ENCODE data around the gene BRI3BP. TPM values are rescaled to one million over a fixed set of nuclear protein-coding genes. Genes with fewer than 3 reads are reported as not detected.
A peak's percentile ranks its signal among the peaks of the same experiment; 100 is the strongest.
"Not testable (repeated sequence)": the region's sequence is repeated elsewhere in the genome, so short reads cannot be mapped to it uniquely, and the experiment has no call there.

The BRI3BP gene
- total RNA-seq, 4 donors from 2014 or later = 3.8 to 11.1 (median 7.7) TPM

GRCh38 chr12:125061229-125061628 is 67.8 kb downstream of the BRI3BP start:
- H3K27me3 ChIP-seq = no peaks in the 10 kb centered on the region
- H3K4me1 ChIP-seq = peaks cover 6% of the 10 kb centered on the region in 2 donors
- H3K4me3 ChIP-seq (replicated peaks in 1 of 3) = no peak overlapping the region
- no peak overlapping the region for H3K27ac ChIP-seq
- intact Hi-C loops (cut with DNase I) = no loop called here
- no peak for DNase-seq
- no peak for TF ChIP-seq CTCF (IDR thresholded peaks at IDR 0.05)
- no peak for TF ChIP-seq POLR2A (IDR thresholded peaks at IDR 0.05)
- no peaks in the 10 kb centered on the region for H3K9me3 ChIP-seq
- no peaks in the 10 kb centered on the region for H3K36me3 ChIP-seq
- WGBS, 2 donors = 93 to 98% methylated on average over 3 of the region's 3 CpGs

GRCh38 chr12:125063522-125063921 is 70.1 kb downstream of the BRI3BP start:
- H3K4me1 ChIP-seq; H3K9me3 ChIP-seq; H3K4me3 ChIP-seq (replicated peaks in 1 of 3); DNase-seq; intact Hi-C loops (cut with DNase I); H3K36me3 ChIP-seq; H3K27me3 ChIP-seq; H3K27ac ChIP-seq: not testable (repeated sequence)
- 86 to 88% methylated on average over 4 of the region's 4 CpGs for whole genome bisulfite sequencing, 2 donors

DNA sequence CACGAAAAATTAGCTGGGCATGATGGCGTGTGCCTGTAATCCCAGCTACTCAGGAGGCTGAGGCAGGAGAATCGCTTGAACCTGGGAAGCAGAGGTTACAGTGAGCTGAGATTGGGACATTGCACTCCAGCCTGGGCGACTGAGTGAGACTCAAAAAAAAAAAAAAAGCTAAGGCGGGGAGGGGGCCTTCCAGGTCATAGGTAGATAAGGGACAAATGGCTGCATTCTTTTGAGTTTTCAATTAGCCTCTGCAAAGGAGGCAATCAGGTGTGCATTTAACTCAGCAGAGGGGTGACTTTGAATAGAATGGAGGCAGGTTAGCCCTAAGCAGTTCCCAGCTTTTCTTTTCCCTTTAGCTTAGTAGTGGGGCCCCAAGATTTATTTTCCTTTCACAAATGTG is 71.0 kb downstream of the BRI3BP start:
- Histone ChIP-seq H3K9me3 (no peaks in the 10 kb centered on the region), H3K4me3 (replicated peaks in 1 of 3) (peak overlapping the region in 1 of 3 donors; percentile 96), H3K27me3 (no peaks in the 10 kb centered on the region), H3K36me3 (no peaks in the 10 kb centered on the region), H3K4me1 (peaks cover 6% of the 10 kb centered on the region in 2 donors), H3K27ac (no peak overlapping the region)
- DNase-seq = no peak
- 43 to 46% methylated on average over 5 of the region's 5 CpGs for WGBS, 2 donors
- intact Hi-C loops (cut with DNase I) = no loop called here
- no peak for TF ChIP-seq CTCF (IDR thresholded peaks at IDR 0.05)
- no peak for TF ChIP-seq POLR2A (IDR thresholded peaks at IDR 0.05)

- no peaks in the 10 kb centered on the region for H3K36me3 ChIP-seq
- H3K4me1 ChIP-seq = peaks cover 6% of the 10 kb centered on the region in 2 donors
- intact Hi-C loops (cut with DNase I) = loop anchor here (5.0 kb wide), 1 partner anchor 73 kb away; the partner anchor contains the start of gene BRI3BP
- peak within 1 kb of the TSS in 2 of 3 donors; percentile 16 to 53 for H3K27ac ChIP-seq
- no peaks in the 10 kb centered on the region for H3K27me3 ChIP-seq
- TF ChIP-seq CTCF (IDR thresholded peaks at IDR 0.05) (peak in 1 of 6 experiments; percentile 16), POLR2A (IDR thresholded peaks at IDR 0.05) (peak in 1 of 2 donors; percentile 72)
- H3K4me3 ChIP-seq (replicated peaks in 1 of 3) = peak within 1 kb of the TSS; percentile 84 to 96 (median 95)
- WGBS, 2 donors = 1 to 3% methylated on average over 21 to 27 of the region's 80 CpGs
- DNase-seq = peak; percentile 71
- H3K9me3 ChIP-seq = no peaks in the 10 kb centered on the region
Measured at GRCh38 chr12:125065021-125065918, 71.8 kb downstream of the BRI3BP start, which contains the start of gene AACS. TSS of gene AACS (plus strand) at chr12:125065435. CDS start at chr12:125065585, 150 bp downstream.

DNA sequence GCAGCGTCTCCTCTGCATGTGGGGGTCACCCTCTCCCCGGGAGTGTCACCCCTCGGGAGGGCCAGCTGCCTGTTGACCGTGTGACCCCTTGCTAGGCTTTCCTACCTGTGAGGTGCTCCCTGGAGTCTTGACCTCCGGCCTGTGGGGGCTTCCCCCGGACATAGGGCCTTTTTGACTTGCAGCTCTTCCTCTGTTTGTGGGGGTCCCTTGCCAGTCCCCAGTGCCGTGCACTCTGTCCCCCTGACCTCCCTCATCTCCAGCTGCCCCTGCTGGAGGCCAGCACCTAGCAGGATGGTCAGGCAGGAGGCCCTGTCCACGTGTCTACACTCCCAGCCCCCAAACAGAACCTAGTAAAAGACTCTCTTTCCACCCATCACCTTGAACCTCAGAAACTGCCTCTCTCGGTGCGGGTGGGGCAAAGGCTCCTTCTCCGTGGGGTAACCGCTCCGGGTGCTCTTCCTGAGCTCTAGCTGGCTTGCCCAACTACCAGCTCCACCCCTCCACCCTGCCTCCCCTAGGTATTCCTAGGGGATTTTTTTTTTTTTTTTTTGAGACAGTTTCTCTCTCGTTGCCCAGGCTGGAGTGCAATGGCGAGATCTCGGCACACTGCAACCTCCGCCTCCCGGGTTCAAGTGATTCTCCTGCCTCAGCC is 72.6 kb downstream of the BRI3BP start:
- intact Hi-C loops (cut with DNase I) = loop anchor here (5.0 kb wide), 1 partner anchor 74 kb away; the partner anchor contains the start of gene BRI3BP
- no peaks in the 10 kb centered on the region for H3K27me3 ChIP-seq
- peaks cover 6% of the 10 kb centered on the region in 2 donors for H3K4me1 ChIP-seq
- H3K9me3 ChIP-seq = no peaks in the 10 kb centered on the region
- 58 to 68% methylated on average over 16 to 17 of the region's 18 CpGs for WGBS, 2 donors
- peak overlapping the region; percentile 84 to 96 (median 95) for H3K4me3 ChIP-seq (replicated peaks in 1 of 3)
- peak overlapping the region in 2 of 3 donors; percentile 16 to 53 for H3K27ac ChIP-seq
- H3K36me3 ChIP-seq = no peaks in the 10 kb centered on the region
- no peak for TF ChIP-seq CTCF (IDR thresholded peaks at IDR 0.05)
- TF ChIP-seq POLR2A (IDR thresholded peaks at IDR 0.05) = no peak
- no peak for DNase-seq

Measured in thyroid gland (tissue), 4 donors.